H4 (cell line): ENCODE data around the gene SELENOW. TPM values are rescaled to one million over a fixed set of nuclear protein-coding genes. Genes with fewer than 3 reads are reported as not detected.
A peak's percentile ranks its signal among the peaks of the same experiment; 100 is the strongest.
"Not testable (repeated sequence)": the region's sequence is repeated elsewhere in the genome, so short reads cannot be mapped to it uniquely, and the experiment has no call there.

ENCODE experiments used
- DNase-seq: peaks from one replicate; pipeline ENCODE4 v3.0.0-alpha.2; 2015; ENCODE audit warnings: low spot score
- total RNA-seq: library from RNA; depleted of rRNA; stranded (reverse); fragments of >200 nt; shearing (Covaris generic); gene quantifications from 2 replicates; pipeline ENCODE4 v1.2.3, GENCODE V29; 2014; rRNA removed

Gene SELENOW
- total RNA-seq = 373 and 500 TPM in 2 replicates

DNA sequence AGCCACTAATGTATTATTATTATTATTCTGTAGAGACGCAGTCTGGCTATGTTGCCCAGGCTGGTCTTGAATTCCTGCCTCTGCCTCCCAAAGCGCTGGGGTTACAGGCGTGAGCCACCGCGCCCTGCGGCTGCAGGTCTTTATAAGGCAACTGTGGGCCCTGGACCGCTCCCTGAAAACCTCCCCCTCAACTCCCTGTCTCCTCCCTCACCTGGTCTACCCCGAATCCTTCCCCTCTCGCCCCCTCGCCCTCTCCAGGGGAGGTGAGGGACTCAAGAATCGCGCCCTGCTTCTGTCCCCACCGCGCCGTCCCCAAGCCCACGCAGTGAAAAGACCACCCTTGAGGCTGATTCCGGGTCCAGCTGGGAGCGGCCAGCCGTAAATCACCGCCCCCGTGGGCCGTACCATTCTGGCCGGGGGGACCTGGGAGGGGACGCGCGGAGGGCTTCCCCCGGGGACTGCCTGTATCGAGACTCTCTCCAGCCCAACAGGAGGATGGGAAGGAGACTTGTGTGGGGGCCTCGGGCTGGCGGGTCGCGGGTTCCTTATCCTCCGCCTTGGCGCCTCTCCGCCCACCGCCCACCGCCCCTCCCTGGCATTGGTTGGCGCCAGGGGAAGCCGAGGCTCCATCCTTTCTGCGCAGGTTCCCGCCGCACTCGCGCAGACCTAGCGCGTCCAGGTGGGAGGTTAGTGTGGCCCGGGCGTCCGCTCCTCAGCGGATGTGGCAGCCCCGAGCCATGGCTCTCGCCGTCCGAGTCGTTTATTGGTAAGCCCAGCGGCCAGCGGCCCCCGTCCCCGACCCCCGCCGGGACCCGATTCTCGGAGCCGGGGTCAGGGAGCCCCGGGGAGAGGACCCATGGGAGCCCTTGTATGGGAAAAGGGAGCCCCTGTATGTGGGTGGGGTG lies at the start of gene SELENOW:
SELENOW (plus strand) TSS at position 655 of the 905 bp plus-strand sequence; CDS start at position 738, 83 bp downstream.
- DNase-seq = peak; percentile 66

DNA sequence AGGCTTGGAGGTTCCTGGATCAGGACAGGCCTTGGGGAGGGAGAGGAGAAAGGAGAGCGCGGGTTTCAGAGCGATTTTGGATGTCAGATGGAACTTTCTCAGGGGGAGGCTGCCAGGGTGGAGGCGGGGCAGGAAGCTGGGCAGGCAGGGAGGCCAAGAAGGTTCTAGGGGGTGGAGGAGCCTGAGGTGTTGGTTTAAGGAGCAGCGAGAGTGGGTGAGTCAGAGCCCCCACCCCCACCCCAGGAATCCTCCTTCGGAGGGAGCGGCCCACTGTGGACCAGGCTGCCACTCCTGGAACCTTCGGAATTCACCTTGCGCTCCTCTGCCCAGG lies 49.1 kb upstream of the SELENOW start:
- peak; percentile 84 for DNase-seq

DNA sequence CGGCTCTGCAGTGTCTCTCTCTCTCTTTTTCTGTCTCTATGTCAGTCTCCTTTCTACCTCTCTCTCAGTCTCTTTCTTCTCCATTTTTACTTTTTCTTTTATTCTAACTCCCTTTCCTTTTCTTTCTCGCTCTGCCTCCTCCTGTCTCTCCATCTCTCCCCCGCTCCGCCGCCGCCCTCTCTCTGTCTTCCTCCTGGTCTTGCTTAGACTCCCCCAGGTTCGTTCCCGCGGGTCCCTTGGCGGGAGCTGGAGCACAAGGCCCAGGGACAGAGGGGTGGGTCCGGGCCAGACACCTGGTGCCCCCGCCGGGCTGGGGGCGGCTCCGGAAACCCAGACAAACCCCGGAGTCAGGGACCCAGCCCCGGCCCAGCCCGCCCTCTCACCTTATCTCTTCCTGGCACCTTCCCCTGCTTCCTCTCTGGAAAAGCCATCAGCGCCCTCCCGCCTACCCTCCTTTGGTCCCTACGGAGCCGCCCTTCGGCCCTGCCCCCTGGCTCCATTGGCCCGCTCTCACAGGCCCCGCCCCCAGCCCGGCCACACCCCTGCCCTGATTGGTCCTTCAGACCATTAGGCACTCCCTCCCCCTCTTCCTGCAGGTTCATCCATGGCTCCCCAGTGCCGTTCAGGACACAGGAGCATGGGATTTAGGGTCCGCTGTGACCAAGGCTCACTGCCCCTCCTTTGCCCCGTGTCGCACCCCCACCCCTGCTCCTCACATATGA lies 48.5 kb upstream of the SELENOW start:
- no peak for DNase-seq

DNA sequence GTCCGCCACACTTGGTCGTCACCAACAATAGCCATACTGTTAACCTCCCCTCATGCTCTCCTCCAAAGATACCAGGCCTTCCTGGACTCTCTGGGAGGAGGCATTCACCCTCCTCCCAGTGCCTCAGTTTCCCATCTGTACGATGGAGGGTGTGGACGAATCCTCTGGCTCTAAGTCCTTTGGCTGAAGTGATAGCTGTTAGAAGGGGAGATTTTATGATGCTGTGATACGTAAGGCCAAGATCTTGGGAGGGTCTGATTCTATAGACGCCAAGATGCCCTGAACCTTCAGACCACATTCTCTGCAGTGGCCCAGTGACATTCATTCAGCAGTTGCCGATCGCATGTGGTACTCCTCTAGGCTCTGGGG lies 48.0 kb upstream of the SELENOW start:
- DNase-seq = no peak

DNA sequence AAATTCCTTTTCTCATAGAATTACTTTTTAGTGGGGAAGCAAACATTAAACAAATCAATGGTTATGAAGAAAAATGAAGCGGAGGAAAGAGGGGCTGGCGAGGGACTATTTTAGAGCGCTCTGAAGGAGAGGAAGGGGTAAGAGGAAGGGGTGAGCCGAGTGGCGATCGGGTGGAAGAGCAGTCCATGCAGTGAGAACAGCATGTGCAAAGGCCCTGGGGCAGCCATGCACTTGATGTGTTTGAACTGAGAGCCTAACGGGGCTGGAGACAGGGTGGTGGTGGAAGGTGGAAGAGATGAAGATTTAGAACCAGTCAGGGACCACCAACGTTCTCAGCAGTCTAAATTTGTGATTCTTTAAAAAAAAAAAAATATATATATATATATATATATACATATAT lies 47.6 kb upstream of the SELENOW start:
- no peak for DNase-seq

DNA sequence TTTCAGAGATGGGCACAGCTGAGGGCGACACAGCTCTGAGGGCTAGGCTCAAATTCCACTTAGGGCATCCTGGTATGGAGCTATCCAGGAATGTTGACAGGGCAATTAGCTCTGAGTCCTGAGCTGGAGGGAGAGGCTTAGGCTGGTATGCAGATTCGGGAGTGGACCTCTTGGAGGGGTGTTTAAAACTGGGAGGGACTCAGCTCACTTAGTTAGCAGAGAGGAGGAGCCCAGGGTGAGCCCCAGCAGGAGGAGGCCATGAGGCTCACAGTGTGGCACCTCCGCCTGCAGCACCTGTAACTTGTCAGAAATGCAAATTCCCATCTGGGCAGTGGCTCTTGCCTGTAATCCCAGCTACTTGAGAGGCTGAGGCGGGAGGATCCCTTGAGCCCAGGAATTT lies 43.4 kb upstream of the SELENOW start:
- DNase-seq = no peak

DNA sequence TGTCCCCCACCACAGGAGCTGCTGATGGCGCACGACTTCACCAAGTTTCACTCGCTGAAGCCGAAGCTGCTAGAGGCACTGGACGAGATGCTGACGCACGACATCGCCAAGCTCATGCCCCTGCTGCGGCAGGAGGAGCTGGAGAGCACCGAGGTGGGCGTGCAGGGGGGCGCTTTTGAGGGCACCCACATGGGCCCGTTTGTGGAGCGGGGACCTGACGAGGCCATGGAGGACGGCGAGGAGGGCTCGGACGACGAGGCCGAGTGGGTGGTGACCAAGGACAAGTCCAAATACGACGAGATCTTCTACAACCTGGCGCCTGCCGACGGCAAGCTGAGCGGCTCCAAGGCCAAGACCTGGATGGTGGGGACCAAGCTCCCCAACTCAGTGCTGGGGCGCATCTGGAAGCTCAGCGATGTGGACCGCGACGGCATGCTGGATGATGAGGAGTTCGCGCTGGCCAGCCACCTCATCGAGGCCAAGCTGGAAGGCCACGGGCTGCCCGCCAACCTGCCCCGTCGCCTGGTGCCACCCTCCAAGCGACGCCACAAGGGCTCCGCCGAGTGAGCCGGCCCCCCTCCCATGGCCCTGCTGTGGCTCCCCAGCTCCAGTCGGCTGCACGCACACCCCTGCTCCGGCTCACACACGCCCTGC lies 37.5 kb upstream of the SELENOW start:
- DNase-seq = no peak

DNA sequence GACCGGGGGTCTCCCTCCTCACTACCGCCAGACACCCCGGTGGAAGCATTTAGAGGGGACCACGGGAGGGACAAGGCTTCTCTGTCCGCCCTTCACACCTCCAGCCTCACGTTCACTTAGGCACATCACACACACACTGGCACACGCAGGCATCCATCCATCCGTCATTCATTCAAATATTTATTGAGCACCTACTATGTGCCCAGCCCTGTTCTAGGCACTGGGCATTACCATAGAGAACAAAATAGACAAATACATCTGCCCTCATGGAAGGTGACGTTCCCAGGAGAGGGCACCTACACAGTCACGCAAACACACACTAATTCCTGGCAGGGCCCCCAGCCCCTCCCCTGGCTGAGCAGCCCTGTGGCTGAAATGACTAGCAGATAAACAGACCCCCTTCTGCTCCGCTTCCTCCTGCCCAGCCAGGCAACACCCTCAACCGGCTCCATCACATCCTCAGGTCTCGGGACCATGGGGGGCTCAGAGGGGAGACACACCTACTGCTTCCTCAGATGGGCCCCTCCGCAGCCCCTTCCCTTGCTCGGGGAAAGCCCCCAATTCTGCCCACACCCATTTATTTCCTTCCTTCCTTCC lies 36.9 kb upstream of the SELENOW start:
- DNase-seq = no peak

DNA sequence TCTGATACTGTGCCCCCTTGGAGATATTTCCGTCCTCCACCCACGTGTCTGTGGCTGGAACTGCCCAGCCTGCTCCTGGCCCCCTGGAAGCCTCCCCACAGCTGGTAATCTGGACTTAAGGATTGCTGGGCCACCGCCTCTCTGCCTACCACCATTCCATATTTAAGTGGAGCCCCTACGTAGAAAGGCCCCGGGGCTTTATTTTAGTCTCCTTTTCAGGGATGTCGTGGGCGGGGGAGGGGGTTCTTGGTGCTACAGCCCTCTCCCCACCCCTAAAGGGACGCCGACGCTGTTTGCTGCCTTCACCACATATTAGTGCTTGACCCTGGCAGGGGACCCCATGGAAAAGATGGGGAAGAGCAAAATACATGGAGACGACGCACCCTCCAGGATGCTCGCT lies 35.9 kb upstream of the SELENOW start:
- no peak for DNase-seq

DNA sequence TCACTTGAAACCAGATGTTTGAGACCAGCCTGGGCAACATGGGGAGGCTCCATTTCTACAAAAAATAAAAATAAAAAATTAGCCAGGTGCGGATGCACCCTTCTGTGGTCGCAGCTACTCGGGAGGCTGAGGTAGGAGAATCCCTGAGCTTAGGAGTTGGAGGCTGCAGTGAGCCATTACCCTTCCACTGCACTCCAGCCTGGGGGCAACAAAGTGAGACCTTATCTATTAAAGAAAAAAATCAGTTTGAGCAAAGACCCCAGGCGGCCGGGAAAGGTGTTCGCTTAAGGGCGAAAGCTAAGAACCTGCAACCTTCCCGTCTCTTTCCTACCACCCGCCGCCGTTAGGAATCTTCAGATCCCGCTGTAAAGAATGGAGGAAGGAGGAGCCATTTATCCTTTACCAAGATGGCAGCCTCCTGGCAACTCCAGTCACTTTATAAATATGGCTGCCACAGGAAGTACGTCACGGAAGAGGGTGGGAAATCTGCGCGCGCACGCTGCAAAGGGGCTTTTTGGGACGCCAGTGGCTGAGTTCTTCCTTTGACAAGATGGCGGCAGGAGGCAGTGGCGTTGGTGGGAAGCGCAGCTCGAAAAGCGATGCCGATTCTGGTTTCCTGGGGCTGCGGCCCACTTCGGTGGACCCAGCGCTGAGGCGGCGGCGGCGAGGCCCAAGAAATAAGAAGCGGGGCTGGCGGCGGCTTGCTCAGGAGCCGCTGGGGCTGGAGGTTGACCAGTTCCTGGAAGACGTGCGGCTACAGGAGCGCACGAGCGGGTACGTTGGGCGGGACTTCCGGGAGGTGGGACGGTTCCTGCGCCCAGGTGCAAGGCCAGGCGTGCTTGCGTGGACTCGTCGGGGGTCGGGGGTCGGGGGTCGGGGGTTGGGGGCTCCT lies 33.2 kb upstream of the SELENOW start, which contains the start of gene NOP53:
NOP53 (plus strand) TSS at position 537 of the 892 bp plus-strand sequence; CDS start at position 551, 14 bp downstream.
- peak; percentile 97 for DNase-seq

DNA sequence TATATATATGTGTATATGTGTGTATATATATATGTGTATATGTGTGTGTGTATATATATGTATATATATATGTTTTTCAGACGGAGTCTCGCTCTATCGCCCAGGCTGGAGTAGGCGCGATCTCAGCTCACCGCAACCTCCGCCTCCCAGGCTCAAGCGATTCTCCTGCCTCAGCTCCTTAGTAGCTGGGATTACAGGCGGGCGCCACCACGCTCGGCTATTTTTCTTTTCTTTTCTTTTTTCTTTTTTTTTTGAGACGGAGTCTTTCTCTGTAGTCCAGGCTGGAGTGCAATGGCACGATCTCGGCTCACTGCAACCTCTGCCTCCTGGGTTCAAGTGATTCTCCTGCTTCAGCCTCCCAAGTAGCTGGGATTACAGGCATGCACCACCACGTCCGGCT lies 32.4 kb upstream of the SELENOW start:
- DNase-seq = not testable (repeated sequence)

DNA sequence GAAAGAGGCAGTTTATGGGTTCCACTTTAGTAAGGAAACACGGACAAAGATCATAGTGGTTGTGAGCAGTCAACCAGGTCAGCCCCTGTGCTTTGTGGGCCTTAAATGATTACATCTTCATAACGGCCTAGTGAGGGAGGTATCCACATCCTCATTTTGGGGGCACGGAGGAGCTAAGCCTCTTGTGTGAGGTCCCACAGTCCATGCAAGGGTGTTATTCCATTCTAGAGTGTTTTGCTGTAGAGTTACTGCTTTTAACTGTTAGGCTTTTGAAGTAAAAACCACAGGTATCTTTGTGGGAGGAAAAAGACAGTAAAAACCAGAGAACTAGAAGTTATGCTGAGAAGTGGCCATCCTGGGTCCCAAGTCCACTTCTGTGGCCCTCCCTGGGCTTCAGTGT lies 29.2 kb upstream of the SELENOW start:
- no peak for DNase-seq

DNA sequence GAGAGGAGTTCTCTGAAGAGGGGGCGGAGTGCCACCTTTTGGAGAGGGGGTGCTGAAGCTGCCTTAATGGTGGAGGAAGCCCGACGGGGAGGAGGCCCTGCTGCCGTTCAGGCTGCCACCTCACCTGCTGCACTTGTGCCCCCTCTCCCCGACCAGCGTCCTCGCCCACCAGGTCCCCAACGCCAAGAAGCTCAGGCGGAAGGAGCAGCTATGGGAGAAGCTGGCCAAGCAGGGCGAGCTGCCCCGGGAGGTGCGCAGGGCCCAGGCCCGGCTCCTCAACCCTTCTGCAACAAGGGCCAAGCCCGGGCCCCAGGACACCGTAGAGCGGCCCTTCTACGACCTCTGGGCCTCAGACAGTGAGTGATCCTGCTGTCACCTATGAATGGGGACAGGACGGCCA lies 27.8 kb upstream of the SELENOW start:
- no peak for DNase-seq

DNA sequence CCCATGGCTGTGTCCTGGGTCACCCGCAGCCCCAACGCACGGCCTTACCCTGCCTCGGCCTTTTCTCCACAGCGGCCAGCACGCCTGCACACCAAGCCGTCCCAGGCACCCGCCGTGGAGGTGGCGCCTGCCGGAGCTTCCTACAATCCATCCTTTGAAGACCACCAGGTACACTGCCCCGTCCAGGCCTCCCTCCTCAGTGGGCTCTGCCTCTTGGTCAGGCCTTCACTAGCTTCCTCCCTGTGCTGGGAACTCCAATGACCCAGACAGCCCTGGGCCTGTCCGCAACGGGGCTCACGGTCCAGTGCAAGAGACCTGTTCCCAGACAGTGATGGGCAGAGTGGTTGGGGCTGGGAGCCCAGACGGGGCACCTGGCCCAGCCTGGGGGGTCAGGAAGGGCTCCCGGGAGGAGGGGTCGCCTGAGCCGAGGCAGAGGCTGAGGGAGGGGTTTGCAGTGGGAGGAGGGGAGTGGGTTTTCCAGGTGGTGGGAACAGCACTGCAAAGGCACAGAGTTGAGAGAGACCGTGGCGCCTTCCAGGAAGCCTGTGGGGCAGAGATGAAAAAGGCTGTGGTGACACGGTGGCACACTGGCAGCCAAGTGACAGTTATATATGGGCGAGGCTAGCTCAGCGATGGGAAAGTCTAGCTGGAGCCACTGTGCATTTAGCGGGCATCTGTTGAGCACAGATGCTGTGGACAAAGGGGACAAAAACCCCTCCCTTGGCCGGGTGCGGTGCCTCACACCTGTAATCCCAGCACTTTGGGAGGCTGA lies 25.9 kb upstream of the SELENOW start:
- DNase-seq = no peak

DNA sequence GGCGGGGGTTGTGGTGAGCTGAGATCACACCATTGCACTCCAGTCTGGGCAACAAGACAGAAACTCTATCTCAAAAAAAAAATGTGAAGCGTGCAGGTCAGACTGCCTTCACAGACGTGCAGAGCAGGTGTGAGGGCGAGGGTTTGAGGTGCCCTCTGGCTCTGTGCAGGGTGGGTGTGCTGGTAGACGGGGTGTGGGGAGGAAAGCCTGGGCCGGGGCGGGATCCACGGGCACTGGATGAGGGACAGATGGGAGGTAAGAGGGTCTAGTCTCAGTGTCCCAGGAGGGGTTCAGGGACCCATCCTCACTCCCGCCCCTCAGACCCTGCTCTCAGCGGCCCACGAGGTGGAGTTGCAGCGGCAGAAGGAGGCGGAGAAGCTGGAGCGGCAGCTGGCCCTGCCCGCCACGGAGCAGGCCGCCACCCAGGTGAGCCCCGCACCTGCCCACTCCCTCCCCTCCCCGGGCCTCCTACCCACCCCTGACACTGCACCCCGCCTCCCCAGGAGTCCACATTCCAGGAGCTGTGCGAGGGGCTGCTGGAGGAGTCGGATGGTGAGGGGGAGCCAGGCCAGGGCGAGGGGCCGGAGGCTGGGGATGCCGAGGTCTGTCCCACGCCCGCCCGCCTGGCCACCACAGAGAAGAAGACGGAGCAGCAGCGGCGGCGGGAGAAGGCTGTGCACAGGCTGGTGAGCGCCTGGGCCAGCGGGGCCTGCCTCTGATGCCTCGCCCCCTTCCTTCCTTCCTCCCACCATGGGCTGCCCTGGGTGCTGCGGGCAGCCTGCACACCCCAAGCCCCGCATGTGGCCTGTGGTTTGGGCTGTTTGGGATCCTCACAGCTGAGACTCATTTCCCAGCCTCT lies 24.1 kb upstream of the SELENOW start:
- DNase-seq = no peak

DNA sequence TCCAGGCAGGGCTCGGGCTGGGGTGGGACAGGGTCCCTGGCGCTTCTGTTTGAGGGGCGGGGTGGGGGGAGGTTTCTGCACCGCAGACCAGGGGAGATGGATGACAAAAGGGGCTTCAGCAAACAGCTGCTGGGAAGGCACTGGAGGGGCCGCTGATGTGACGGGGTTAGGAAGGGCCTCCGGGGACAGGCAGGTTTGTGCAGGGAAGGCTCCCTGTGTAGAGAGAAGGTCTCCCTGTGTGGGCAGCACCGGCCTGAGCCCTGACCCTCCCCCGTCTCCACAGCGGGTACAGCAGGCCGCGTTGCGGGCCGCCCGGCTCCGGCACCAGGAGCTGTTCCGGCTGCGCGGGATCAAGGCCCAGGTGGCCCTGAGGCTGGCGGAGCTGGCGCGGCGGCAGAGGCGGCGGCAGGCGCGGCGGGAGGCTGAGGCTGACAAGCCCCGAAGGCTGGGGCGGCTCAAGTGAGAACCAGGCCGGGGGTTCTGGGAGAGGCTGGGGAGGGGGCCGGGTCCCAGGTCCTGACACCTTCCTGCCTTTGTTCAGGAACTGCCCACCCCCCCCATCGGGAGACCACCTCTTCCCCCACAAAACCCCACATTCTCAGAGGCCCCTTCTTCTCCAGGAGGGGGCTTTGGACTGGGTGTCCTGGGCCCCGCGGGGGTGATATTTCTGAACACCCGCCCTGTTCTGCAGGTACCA lies 23.3 kb upstream of the SELENOW start:
- no peak for DNase-seq

DNA sequence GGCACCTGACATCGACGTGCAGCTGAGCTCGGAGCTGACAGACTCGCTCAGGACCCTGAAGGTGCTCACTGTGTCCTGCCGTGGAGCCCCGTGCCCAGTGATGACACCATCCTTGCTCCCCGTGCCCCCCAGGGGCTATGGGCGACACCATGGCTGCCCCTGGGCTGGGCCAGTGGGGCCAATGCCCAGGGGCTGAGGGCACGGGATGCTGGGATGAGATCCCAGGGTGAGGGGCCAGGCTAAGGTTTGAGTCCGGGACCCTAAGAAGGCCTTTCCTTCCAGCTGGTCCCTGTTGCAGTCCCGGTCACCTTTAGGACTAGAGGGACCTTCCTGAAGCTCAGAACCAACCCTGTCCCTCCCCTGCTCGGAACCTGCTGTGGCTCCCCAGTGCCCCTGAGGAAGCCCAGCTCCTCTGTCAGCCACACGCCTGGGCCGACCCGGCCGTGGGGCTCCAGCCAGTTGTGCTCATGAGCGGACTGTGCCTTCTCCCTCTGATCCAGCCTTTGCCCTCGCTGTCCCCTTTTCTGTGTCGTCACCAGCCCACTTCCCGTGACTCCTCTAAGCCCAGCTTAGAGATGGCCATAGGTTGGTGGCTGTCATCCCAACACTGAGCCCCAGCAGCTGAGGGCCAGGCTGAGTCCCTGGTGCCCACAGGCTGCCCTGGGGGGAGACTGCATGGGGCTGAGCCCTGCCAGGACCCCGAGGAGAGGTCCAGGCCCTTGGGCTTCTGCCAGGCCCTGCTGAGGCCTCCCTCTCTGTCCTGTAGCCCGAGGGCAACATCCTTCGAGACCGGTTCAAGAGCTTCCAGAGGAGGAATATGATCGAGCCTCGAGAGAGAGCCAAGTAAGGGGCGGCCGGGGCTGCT lies 22.5 kb upstream of the SELENOW start:
- DNase-seq = no peak

DNA sequence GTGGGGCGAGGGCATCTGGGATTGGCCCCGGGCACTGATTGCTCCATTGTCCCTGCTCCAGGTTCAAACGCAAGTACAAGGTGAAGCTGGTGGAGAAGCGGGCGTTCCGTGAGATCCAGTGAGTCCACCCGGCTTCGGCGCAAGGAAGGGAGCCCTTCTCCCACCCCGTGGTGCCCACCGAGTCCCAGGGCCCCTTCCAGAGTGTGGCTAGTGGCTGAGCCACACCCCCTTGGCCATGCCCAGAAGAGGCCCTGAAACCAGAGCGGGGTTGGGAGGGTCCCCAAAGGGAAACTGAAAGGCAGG lies 21.9 kb upstream of the SELENOW start:
- no peak for DNase-seq
